ENCODE results near the gene SORCS2. TPM values are rescaled to one million over a fixed set of nuclear protein-coding genes. Genes with fewer than 3 reads are reported as not detected.

Gene SORCS2
- total and polyA plus RNA-seq, 2 of the 8 experiments (the other 6 are each of a cell fraction or from before 2014, with no cell fraction given) = 0.36 to 1.8 TPM

DNA sequence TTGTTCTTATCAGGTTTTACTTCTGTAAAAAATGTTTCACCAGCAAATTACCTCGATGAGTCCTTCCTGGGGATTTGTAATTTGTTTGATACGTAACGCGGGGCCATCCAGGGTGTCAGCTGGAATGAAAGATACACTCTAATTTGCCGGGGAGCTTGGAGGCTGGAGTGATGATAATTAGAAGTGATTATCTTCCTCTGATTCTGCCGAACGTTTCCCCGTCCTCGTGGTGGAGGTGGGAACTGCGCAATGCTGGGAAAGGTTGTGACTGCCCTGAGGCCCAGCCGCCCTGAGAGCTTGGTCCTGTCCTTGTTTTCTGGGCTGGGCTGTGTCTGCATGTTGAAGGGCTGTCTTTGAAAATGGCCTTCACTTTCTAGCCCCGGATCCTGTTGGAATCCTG is 48.0 kb downstream of the SORCS2 start (continued):
- TF ChIP-seq, protein P1, sequence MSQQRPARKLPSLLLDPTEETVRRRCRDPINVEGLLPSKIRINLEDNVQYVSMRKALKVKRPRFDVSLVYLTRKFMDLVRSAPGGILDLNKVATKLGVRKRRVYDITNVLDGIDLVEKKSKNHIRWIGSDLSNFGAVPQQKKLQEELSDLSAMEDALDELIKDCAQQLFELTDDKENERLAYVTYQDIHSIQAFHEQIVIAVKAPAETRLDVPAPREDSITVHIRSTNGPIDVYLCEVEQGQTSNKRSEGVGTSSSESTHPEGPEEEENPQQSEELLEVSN (IDR thresholded peaks at IDR 0.05) = no peak
- no peak for TF ChIP-seq TAF1 (IDR thresholded peaks at IDR 0.05; ENCODE audit: low read depth, low read length)
- no peak for TF ChIP-seq RNF2 (IDR thresholded peaks at IDR 0.05; ENCODE audit: borderline replicate concordance, low read depth, low read length, missing control alignments, poor library complexity, severe bottlenecking)
- TF ChIP-seq SIN3A (conservative IDR thresholded peaks at IDR 0.05 in 1 of 2, IDR thresholded peaks at IDR 0.05 in 1 of 2; ENCODE audit: low read depth in 1 of 2, low read length in 2 of 2) = no peak
- TF ChIP-seq, protein P2, sequence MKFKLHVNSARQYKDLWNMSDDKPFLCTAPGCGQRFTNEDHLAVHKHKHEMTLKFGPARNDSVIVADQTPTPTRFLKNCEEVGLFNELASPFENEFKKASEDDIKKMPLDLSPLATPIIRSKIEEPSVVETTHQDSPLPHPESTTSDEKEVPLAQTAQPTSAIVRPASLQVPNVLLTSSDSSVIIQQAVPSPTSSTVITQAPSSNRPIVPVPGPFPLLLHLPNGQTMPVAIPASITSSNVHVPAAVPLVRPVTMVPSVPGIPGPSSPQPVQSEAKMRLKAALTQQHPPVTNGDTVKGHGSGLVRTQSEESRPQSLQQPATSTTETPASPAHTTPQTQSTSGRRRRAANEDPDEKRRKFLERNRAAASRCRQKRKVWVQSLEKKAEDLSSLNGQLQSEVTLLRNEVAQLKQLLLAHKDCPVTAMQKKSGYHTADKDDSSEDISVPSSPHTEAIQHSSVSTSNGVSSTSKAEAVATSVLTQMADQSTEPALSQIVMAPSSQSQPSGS (IDR thresholded peaks at IDR 0.05; ENCODE audit: low read length) = no peak
- no peak for TF ChIP-seq BACH1 (IDR thresholded peaks at IDR 0.05; ENCODE audit: low read length)
